ENCODE data around the gene SPEF2. TPM values are rescaled to one million over a fixed set of nuclear protein-coding genes. Genes with fewer than 3 reads are reported as not detected.

Gene SPEF2, protein sequence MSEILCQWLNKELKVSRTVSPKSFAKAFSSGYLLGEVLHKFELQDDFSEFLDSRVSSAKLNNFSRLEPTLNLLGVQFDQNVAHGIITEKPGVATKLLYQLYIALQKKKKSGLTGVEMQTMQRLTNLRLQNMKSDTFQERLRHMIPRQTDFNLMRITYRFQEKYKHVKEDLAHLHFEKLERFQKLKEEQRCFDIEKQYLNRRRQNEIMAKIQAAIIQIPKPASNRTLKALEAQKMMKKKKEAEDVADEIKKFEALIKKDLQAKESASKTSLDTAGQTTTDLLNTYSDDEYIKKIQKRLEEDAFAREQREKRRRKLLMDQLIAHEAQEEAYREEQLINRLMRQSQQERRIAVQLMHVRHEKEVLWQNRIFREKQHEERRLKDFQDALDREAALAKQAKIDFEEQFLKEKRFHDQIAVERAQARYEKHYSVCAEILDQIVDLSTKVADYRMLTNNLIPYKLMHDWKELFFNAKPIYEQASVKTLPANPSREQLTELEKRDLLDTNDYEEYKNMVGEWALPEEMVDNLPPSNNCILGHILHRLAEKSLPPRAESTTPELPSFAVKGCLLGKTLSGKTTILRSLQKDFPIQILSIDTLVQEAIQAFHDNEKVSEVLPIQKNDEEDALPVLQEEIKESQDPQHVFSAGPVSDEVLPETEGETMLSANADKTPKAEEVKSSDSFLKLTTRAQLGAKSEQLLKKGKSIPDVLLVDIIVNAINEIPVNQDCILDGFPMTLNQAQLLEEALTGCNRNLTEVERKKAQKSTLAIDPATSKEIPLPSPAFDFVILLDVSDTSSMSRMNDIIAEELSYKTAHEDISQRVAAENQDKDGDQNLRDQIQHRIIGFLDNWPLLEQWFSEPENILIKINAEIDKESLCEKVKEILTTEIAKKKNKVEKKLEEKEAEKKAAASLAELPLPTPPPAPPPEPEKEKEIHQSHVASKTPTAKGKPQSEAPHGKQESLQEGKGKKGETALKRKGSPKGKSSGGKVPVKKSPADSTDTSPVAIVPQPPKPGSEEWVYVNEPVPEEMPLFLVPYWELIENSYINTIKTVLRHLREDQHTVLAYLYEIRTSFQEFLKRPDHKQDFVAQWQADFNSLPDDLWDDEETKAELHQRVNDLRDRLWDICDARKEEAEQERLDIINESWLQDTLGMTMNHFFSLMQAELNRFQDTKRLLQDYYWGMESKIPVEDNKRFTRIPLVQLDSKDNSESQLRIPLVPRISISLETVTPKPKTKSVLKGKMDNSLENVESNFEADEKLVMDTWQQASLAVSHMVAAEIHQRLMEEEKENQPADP (N-terminal part only)
- total RNA-seq (2021): 0.15 to 0.92 TPM (median 0.64 TPM) in 3 replicates
- Bru-seq, nascent RNA: percentile 20 among the genes with signal in this experiment
- long read RNA-seq, experiment 1: 0 reads
- long read RNA-seq, experiment 2, partial matches to known transcripts: 0 of 1 reads
- long read RNA-seq, experiment 2, other reads (novel, unspliced or antisense): 1 of 1 reads
- long read RNA-seq, experiment 3: 0 reads

DNA sequence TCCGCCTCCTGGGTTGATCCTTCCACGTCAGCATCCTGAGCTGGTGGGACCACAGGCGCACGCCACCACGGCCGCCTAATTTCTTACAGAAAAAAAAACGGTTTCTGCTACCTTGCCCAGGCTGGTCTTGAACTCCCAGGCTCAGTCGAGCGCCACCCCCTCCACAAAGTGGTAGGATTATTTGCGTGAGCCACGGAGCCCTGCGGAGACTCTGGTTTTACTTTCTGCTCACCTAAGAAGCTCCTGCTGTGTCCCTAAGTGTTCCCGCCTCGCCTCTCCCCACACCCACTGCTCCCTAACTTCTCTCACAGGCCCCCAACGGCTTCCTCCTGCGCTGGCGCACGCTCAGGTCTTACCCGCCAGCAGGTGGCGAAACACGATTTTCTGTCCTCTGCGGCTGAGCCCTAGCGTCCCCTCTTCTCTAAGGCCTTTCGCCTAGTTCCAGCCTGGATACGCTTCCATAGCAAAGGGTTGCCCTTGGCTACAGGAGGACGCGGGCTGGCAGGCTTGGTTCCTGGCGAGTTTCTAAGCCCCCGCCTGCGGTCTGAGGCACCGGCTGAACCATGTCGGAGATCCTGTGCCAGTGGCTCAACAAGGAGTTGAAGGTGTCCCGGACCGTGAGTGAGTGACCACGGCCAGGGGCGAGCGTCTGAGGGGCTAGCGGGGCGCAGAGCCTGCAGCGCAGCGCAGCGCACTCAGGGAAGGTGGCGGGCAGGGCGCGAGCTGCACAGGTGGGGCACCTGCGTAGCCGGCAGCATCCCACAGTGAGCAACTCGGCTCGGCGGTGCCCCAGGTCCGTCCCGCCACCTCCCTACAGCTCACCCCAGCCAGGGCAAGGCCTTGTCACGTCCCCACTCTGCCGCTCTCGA is at the start of gene SPEF2:
Gene SPEF2, plus strand, starts transcription at position 429 of the 869 bp plus-strand sequence. Its CDS starts 135 bp downstream, at position 564.
- Mint-ChIP-seq H3K4me1 (peaks cover 4% of the 10 kb centered on the region; the same call in 1 of the 2 replicates), H3K9me3 (0 out of 2 replicates have a peak, but pooled peaks cover 4% of the 10 kb centered on the region), H3K27me3 (ENCODE audit: low read depth) (peaks cover 68% of the 10 kb centered on the region), H3K36me3 (no peaks in the 10 kb centered on the region), H3K27ac (no peak within 1 kb of the TSS), H3K4me3 (peak within 1 kb of the TSS; percentile 94)
- CTCF ChIA-PET: interaction anchor here (0.7 to 2.0 kb wide), 6 partner anchors 27 to 321 kb away, joined by 3 to 8 read pairs (median 4); partner anchors contain the start of gene CAPSL
- POLR2A ChIA-PET: no interaction called here
- ATAC-seq (peak; percentile 98), DNase-seq (ENCODE audit: low spot score) (peak; percentile 90)
- TF ChIP-seq GRHL2 (CRISPR knock-in tag; IDR thresholded peaks at IDR 0.05; ENCODE audit: insufficient replicate concordance, severe bottlenecking) (no peak), KAT7 (CRISPR knock-in tag; IDR thresholded peaks at IDR 0.05; ENCODE audit: borderline replicate concordance) (no peak), OVOL2 (CRISPR knock-in tag; IDR thresholded peaks at IDR 0.05; ENCODE audit: borderline replicate concordance) (no peak), GTF2I (CRISPR knock-in tag; conservative IDR thresholded peaks at IDR 0.05) (no peak), ZNF671 (CRISPR knock-in tag; IDR thresholded peaks at IDR 0.05) (no peak), NFE2L1 (CRISPR knock-in tag; IDR thresholded peaks at IDR 0.05) (no peak; the same call in 1 of the 2 replicates), GABPB1 (CRISPR knock-in tag; IDR thresholded peaks at IDR 0.05) (no peak), ZNF219 (CRISPR knock-in tag; IDR thresholded peaks at IDR 0.05; ENCODE audit: borderline replicate concordance) (no peak), SP1 (CRISPR knock-in tag; conservative IDR thresholded peaks at IDR 0.05) (0 out of 2 replicates have a peak, but pooled peaks have one; percentile 48), ZNF232 (CRISPR knock-in tag; IDR thresholded peaks at IDR 0.05) (no peak), FOXK1 (CRISPR knock-in tag; IDR thresholded peaks at IDR 0.05) (no peak), MAX (CRISPR knock-in tag; IDR thresholded peaks at IDR 0.05) (peak; percentile 74; the same call in 1 of the 2 replicates), ZNF423 (CRISPR knock-in tag; IDR thresholded peaks at IDR 0.05) (peak; percentile 88), FOXJ3 (CRISPR knock-in tag; IDR thresholded peaks at IDR 0.05; ENCODE audit: borderline replicate concordance) (no peak), SOX15 (CRISPR knock-in tag; IDR thresholded peaks at IDR 0.05) (no peak), ERG (CRISPR knock-in tag; IDR thresholded peaks at IDR 0.05) (no peak), ATF6 (CRISPR knock-in tag; IDR thresholded peaks at IDR 0.05) (no peak), ZNF317 (CRISPR knock-in tag; IDR thresholded peaks at IDR 0.05; ENCODE audit: borderline replicate concordance, low read depth) (no peak), NR1H2 (CRISPR knock-in tag; IDR thresholded peaks at IDR 0.05) (no peak), ETV6 (CRISPR knock-in tag; IDR thresholded peaks at IDR 0.05) (no peak), CTCF (IDR thresholded peaks at IDR 0.05) (peak; percentile 62), PRRX2 (CRISPR knock-in tag; IDR thresholded peaks at IDR 0.05) (no peak), SMAD3 (CRISPR knock-in tag; IDR thresholded peaks at IDR 0.05; ENCODE audit: borderline replicate concordance) (no peak)
- TF ChIP-seq, protein P1, sequence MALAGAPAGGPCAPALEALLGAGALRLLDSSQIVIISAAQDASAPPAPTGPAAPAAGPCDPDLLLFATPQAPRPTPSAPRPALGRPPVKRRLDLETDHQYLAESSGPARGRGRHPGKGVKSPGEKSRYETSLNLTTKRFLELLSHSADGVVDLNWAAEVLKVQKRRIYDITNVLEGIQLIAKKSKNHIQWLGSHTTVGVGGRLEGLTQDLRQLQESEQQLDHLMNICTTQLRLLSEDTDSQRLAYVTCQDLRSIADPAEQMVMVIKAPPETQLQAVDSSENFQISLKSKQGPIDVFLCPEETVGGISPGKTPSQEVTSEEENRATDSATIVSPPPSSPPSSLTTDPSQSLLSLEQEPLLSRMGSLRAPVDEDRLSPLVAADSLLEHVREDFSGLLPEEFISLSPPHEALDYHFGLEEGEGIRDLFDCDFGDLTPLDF (CRISPR knock-in tag; IDR thresholded peaks at IDR 0.05): no peak
- TF ChIP-seq, protein P2, sequence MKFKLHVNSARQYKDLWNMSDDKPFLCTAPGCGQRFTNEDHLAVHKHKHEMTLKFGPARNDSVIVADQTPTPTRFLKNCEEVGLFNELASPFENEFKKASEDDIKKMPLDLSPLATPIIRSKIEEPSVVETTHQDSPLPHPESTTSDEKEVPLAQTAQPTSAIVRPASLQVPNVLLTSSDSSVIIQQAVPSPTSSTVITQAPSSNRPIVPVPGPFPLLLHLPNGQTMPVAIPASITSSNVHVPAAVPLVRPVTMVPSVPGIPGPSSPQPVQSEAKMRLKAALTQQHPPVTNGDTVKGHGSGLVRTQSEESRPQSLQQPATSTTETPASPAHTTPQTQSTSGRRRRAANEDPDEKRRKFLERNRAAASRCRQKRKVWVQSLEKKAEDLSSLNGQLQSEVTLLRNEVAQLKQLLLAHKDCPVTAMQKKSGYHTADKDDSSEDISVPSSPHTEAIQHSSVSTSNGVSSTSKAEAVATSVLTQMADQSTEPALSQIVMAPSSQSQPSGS (CRISPR knock-in tag; IDR thresholded peaks at IDR 0.05; ENCODE audit: borderline replicate concordance, low read depth): no peak
